ENCODE results near the gene VASP.

The VASP gene

DNA sequence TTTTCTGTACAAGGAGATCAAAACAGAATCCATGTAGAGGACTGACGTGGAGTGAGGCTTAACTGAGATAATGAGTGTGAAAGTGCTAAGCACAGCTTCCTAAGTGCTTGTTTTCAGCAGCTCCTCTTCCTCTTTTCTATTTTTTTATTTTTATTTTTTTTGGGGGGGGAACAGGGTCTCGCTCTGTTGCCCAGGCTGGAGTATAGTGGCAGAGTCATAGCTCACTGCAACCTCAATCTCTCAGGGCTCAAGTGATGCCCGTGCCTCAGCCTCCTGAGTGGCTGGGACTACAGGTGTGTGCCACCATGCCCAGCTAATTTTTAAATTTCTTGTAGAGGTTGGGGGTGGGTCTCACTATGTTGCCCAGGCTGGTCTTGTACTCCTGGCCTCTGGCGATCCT lies 45.1 kb upstream of the VASP start:
- Histone ChIP-seq H4K20me1 (ENCODE audit: insufficient read depth, low read length, poor library complexity, severe bottlenecking) (no peaks in the 10 kb centered on the region), H3K4me3 (ENCODE audit: low read length, poor library complexity, severe bottlenecking) (no peak overlapping the region), H3F3A (ENCODE audit: low read depth) (no peaks in the 10 kb centered on the region), H3K4me2 (ENCODE audit: low read depth, low read length, poor library complexity, severe bottlenecking) (no peak overlapping the region), H3K9me2 (replicated peaks; ENCODE audit: low read depth, low read length) (no peaks in the 10 kb centered on the region), H3K36me3 (ENCODE audit: insufficient read depth, low read length) (no peaks in the 10 kb centered on the region), H3K9me3 (ENCODE audit: insufficient read depth, low read depth, low read length) (no peaks in the 10 kb centered on the region), H3K27me3 (ENCODE audit: insufficient read depth, low read length, poor library complexity, severe bottlenecking) (no peaks in the 10 kb centered on the region), H3K79me2 (ENCODE audit: insufficient read depth, low read length) (no peaks in the 10 kb centered on the region), H2AFZ (ENCODE audit: low read length) (no peak overlapping the region), H3K4me1 (ENCODE audit: insufficient read depth, low read length, poor library complexity, severe bottlenecking) (no peaks in the 10 kb centered on the region), H3K9ac (ENCODE audit: low read depth, low read length, poor library complexity, severe bottlenecking) (no peak overlapping the region)
- TF ChIP-seq CTCF (conservative IDR thresholded peaks at IDR 0.05; ENCODE audit: low read length) (no peak), EZH2phosphoT487 (IDR thresholded peaks at IDR 0.05; ENCODE audit: borderline replicate concordance) (no peak)

- H3F3A ChIP-seq (ENCODE audit: low read depth), result no peaks in the 10 kb centered on the region
- H3K79me2 ChIP-seq (ENCODE audit: insufficient read depth, low read length), result no peaks in the 10 kb centered on the region
- H3K4me1 ChIP-seq (ENCODE audit: insufficient read depth, low read length, poor library complexity, severe bottlenecking), result peaks cover 3% of the 10 kb centered on the region
- no peak overlapping the region for H3K4me3 ChIP-seq (ENCODE audit: low read length, poor library complexity, severe bottlenecking)
- H3K9me2 ChIP-seq (replicated peaks; ENCODE audit: low read depth, low read length), result no peaks in the 10 kb centered on the region
- no peaks in the 10 kb centered on the region for H3K36me3 ChIP-seq (ENCODE audit: insufficient read depth, low read length)
- no peaks in the 10 kb centered on the region for H3K9me3 ChIP-seq (ENCODE audit: insufficient read depth, low read depth, low read length)
- no peak overlapping the region for H3K4me2 ChIP-seq (ENCODE audit: low read depth, low read length, poor library complexity, severe bottlenecking)
- H3K9ac ChIP-seq (ENCODE audit: low read depth, low read length, poor library complexity, severe bottlenecking), result no peak overlapping the region
- TF ChIP-seq EZH2phosphoT487 (IDR thresholded peaks at IDR 0.05; ENCODE audit: borderline replicate concordance) (no peak), CTCF (conservative IDR thresholded peaks at IDR 0.05; ENCODE audit: low read length) (no peak)
- no peaks in the 10 kb centered on the region for H3K27me3 ChIP-seq (ENCODE audit: insufficient read depth, low read length, poor library complexity, severe bottlenecking)
- peaks cover 4% of the 10 kb centered on the region for H4K20me1 ChIP-seq (ENCODE audit: insufficient read depth, low read length, poor library complexity, severe bottlenecking)
- H2AFZ ChIP-seq (ENCODE audit: low read length), result no peak overlapping the region
These were observed 44.0 kb upstream of the VASP start for GRCh38 chr19:45463241-45463640.

- Histone ChIP-seq H3F3A (ENCODE audit: low read depth) (no peaks in the 10 kb centered on the region), H3K36me3 (ENCODE audit: insufficient read depth, low read length) (no peaks in the 10 kb centered on the region), H3K9me2 (replicated peaks; ENCODE audit: low read depth, low read length) (no peaks in the 10 kb centered on the region), H3K4me2 (ENCODE audit: low read depth, low read length, poor library complexity, severe bottlenecking) (no peak overlapping the region), H2AFZ (ENCODE audit: low read length) (no peak overlapping the region), H3K9ac (ENCODE audit: low read depth, low read length, poor library complexity, severe bottlenecking) (no peak overlapping the region), H3K27me3 (ENCODE audit: insufficient read depth, low read length, poor library complexity, severe bottlenecking) (no peaks in the 10 kb centered on the region), H4K20me1 (ENCODE audit: insufficient read depth, low read length, poor library complexity, severe bottlenecking) (peaks cover 9% of the 10 kb centered on the region), H3K79me2 (ENCODE audit: insufficient read depth, low read length) (no peaks in the 10 kb centered on the region), H3K9me3 (ENCODE audit: insufficient read depth, low read depth, low read length) (no peaks in the 10 kb centered on the region), H3K4me1 (ENCODE audit: insufficient read depth, low read length, poor library complexity, severe bottlenecking) (peaks cover 7% of the 10 kb centered on the region), H3K4me3 (ENCODE audit: low read length, poor library complexity, severe bottlenecking) (no peak overlapping the region)
- no peak for TF ChIP-seq CTCF (conservative IDR thresholded peaks at IDR 0.05; ENCODE audit: low read length)
- no peak for TF ChIP-seq EZH2phosphoT487 (IDR thresholded peaks at IDR 0.05; ENCODE audit: borderline replicate concordance)
These were observed 43.0 kb upstream of the VASP start for GRCh38 chr19:45464274-45464673.
